Activated naive CD4-positive, alpha-beta T cell treated with anti-CD3 and anti-CD28 coated beads, Interleukin-2, amount 50 U/mL, for 24 hours (primary cell): ENCODE results near the gene PRUNE1.

Experiments used
- H3K27ac Mint-ChIP-seq: one replicate; pipeline ENCODE4 v1.8.0; 2021; ENCODE audit warnings: mild to moderate bottlenecking, mixed read lengths
- H3K27me3 Mint-ChIP-seq: one replicate; pipeline ENCODE4 v1.8.0; 2021; ENCODE audit warnings: mixed read lengths
- H3K36me3 Mint-ChIP-seq: one replicate; pipeline ENCODE4 v1.8.0; 2021; ENCODE audit warnings: mixed read lengths
- H3K4me1 Mint-ChIP-seq: one replicate; pipeline ENCODE4 v1.8.0; 2021; ENCODE audit warnings: mixed read lengths
- H3K4me3 Mint-ChIP-seq: one replicate; pipeline ENCODE4 v1.8.0; 2021; ENCODE audit warnings: mild to moderate bottlenecking, mixed read lengths
- H3K9me3 Mint-ChIP-seq: one replicate; pipeline ENCODE4 v1.8.0; 2021; ENCODE audit warnings: mixed read lengths

The PRUNE1 gene

GRCh38 chr1:150995460-150995859, 12.8 kb upstream of the PRUNE1 start:
- H3K36me3 Mint-ChIP-seq = no peaks in the 10 kb centered on the region
- peak overlapping the region; percentile 8 for H3K27ac Mint-ChIP-seq
- H3K27me3 Mint-ChIP-seq = no peaks in the 10 kb centered on the region
- H3K4me3 Mint-ChIP-seq = no peak overlapping the region
- peaks cover 15% of the 10 kb centered on the region for H3K4me1 Mint-ChIP-seq
- H3K9me3 Mint-ChIP-seq = no peaks in the 10 kb centered on the region

- H3K4me3 Mint-ChIP-seq = no peak overlapping the region
- no peaks in the 10 kb centered on the region for H3K27me3 Mint-ChIP-seq
- H3K9me3 Mint-ChIP-seq = no peaks in the 10 kb centered on the region
- peaks cover 19% of the 10 kb centered on the region for H3K4me1 Mint-ChIP-seq
- peak overlapping the region; percentile 52 for H3K27ac Mint-ChIP-seq
- peaks cover 3% of the 10 kb centered on the region for H3K36me3 Mint-ChIP-seq
Observed at GRCh38 chr1:150995896-150996295, 12.4 kb upstream of the PRUNE1 start.

- Mint-ChIP-seq H3K36me3 (peaks cover 3% of the 10 kb centered on the region), H3K27ac (peak overlapping the region; percentile 80), H3K4me1 (peaks cover 33% of the 10 kb centered on the region), H3K9me3 (no peaks in the 10 kb centered on the region), H3K4me3 (no peak overlapping the region), H3K27me3 (no peaks in the 10 kb centered on the region)
Observed at GRCh38 chr1:150997126-150997872, 10.9 kb upstream of the PRUNE1 start.

- H3K27ac Mint-ChIP-seq = no peak overlapping the region
Observed at GRCh38 chr1:150997949-150998348, 10.3 kb upstream of the PRUNE1 start.

GRCh38 chr1:150999051-150999674, 9.1 kb upstream of the PRUNE1 start:
- no peaks in the 10 kb centered on the region for H3K9me3 Mint-ChIP-seq
- H3K36me3 Mint-ChIP-seq = peaks cover 3% of the 10 kb centered on the region
- H3K4me1 Mint-ChIP-seq = peaks cover 46% of the 10 kb centered on the region
- no peaks in the 10 kb centered on the region for H3K27me3 Mint-ChIP-seq
- H3K4me3 Mint-ChIP-seq = no peak overlapping the region
- H3K27ac Mint-ChIP-seq = no peak overlapping the region

More at GRCh38 chr1:150997949-150998348, 10.3 kb upstream of the PRUNE1 start:
- H3K27me3 Mint-ChIP-seq = no peaks in the 10 kb centered on the region
- no peaks in the 10 kb centered on the region for H3K9me3 Mint-ChIP-seq
- H3K4me1 Mint-ChIP-seq = peaks cover 39% of the 10 kb centered on the region
- H3K36me3 Mint-ChIP-seq = peaks cover 3% of the 10 kb centered on the region
- no peak overlapping the region for H3K4me3 Mint-ChIP-seq

- Mint-ChIP-seq H3K27ac (peak overlapping the region; percentile 84), H3K36me3 (peaks cover 3% of the 10 kb centered on the region), H3K4me1 (peaks cover 49% of the 10 kb centered on the region), H3K4me3 (no peak overlapping the region), H3K9me3 (no peaks in the 10 kb centered on the region), H3K27me3 (no peaks in the 10 kb centered on the region)
Observed at GRCh38 chr1:150999926-151000325, 8.3 kb upstream of the PRUNE1 start.

- H3K4me1 Mint-ChIP-seq = peaks cover 50% of the 10 kb centered on the region
- peak overlapping the region; percentile 84 for H3K27ac Mint-ChIP-seq
- H3K4me3 Mint-ChIP-seq = no peak overlapping the region
- H3K36me3 Mint-ChIP-seq = peaks cover 3% of the 10 kb centered on the region
- H3K27me3 Mint-ChIP-seq = no peaks in the 10 kb centered on the region
- no peaks in the 10 kb centered on the region for H3K9me3 Mint-ChIP-seq
Observed at GRCh38 chr1:151000408-151000807, 7.8 kb upstream of the PRUNE1 start.

- no peaks in the 10 kb centered on the region for H3K27me3 Mint-ChIP-seq
- peak overlapping the region; percentile 35 for H3K4me3 Mint-ChIP-seq
- H3K9me3 Mint-ChIP-seq = no peaks in the 10 kb centered on the region
- H3K27ac Mint-ChIP-seq = peak overlapping the region; percentile 87
- H3K36me3 Mint-ChIP-seq = peaks cover 3% of the 10 kb centered on the region
- H3K4me1 Mint-ChIP-seq = peaks cover 57% of the 10 kb centered on the region
Observed at GRCh38 chr1:151001602-151002001, 6.6 kb upstream of the PRUNE1 start.

- peaks cover 3% of the 10 kb centered on the region for H3K36me3 Mint-ChIP-seq
- peaks cover 62% of the 10 kb centered on the region for H3K4me1 Mint-ChIP-seq
- no peaks in the 10 kb centered on the region for H3K9me3 Mint-ChIP-seq
- peak overlapping the region; percentile 78 for H3K4me3 Mint-ChIP-seq
- peak overlapping the region; percentile 99 for H3K27ac Mint-ChIP-seq
- no peaks in the 10 kb centered on the region for H3K27me3 Mint-ChIP-seq
Observed at GRCh38 chr1:151002051-151002450, 6.2 kb upstream of the PRUNE1 start.

GRCh38 chr1:151002611-151003010, 5.6 kb upstream of the PRUNE1 start:
- H3K9me3 Mint-ChIP-seq = no peaks in the 10 kb centered on the region
- peaks cover 67% of the 10 kb centered on the region for H3K4me1 Mint-ChIP-seq
- no peaks in the 10 kb centered on the region for H3K27me3 Mint-ChIP-seq
- H3K4me3 Mint-ChIP-seq = peak overlapping the region; percentile 78
- peak overlapping the region; percentile 99 for H3K27ac Mint-ChIP-seq
- H3K36me3 Mint-ChIP-seq = peaks cover 3% of the 10 kb centered on the region

GRCh38 chr1:151003180-151003579, 5.1 kb upstream of the PRUNE1 start:
- H3K27me3 Mint-ChIP-seq = no peaks in the 10 kb centered on the region
- no peaks in the 10 kb centered on the region for H3K9me3 Mint-ChIP-seq
- H3K4me3 Mint-ChIP-seq = peak overlapping the region; percentile 78
- peaks cover 73% of the 10 kb centered on the region for H3K4me1 Mint-ChIP-seq
- H3K27ac Mint-ChIP-seq = peak overlapping the region; percentile 99
- peaks cover 3% of the 10 kb centered on the region for H3K36me3 Mint-ChIP-seq

- Mint-ChIP-seq H3K36me3 (no peaks in the 10 kb centered on the region), H3K9me3 (no peaks in the 10 kb centered on the region), H3K27me3 (no peaks in the 10 kb centered on the region), H3K4me1 (peaks cover 80% of the 10 kb centered on the region), H3K27ac (peak overlapping the region; percentile 97), H3K4me3 (peak overlapping the region; percentile 89)
Observed at GRCh38 chr1:151005729-151006319, 2.4 kb upstream of the PRUNE1 start.

GRCh38 chr1:151006327-151007052, 1.8 kb upstream of the PRUNE1 start, which contains the start of gene MINDY1:
MINDY1 (minus strand) TSS chr1:151006902; CDS start chr1:151002617, 4,285 bp downstream.
- peaks cover 80% of the 10 kb centered on the region for H3K4me1 Mint-ChIP-seq
- H3K9me3 Mint-ChIP-seq = no peaks in the 10 kb centered on the region
- H3K36me3 Mint-ChIP-seq = no peaks in the 10 kb centered on the region
- H3K27me3 Mint-ChIP-seq = no peaks in the 10 kb centered on the region
- H3K27ac Mint-ChIP-seq = peak within 1 kb of the TSS; percentile 97
- peak within 1 kb of the TSS; percentile 89 for H3K4me3 Mint-ChIP-seq

- Mint-ChIP-seq H3K27me3 (no peaks in the 10 kb centered on the region), H3K27ac (peak overlapping the region; percentile 97), H3K4me3 (peak overlapping the region; percentile 89), H3K4me1 (peaks cover 77% of the 10 kb centered on the region), H3K9me3 (no peaks in the 10 kb centered on the region), H3K36me3 (peaks cover 3% of the 10 kb centered on the region)
Observed at GRCh38 chr1:151007853-151008243, 401 bp upstream of the PRUNE1 start.

GRCh38 chr1:151009206-151009587, 948 bp downstream of the PRUNE1 start:
- Mint-ChIP-seq H3K9me3 (no peaks in the 10 kb centered on the region), H3K4me1 (peaks cover 78% of the 10 kb centered on the region), H3K36me3 (peaks cover 3% of the 10 kb centered on the region), H3K4me3 (peak overlapping the region; percentile 89), H3K27ac (peak overlapping the region; percentile 97), H3K27me3 (no peaks in the 10 kb centered on the region)
